RWPE1 (cell line): ENCODE results near the gene PALLD.

ENCODE experiments used
- CTCF ChIA-PET: fragments of 350-600 bp; sonication (Branson Sonifier 250); formaldehyde crosslinking; extraction: SDS; loops from one replicate; lab custom pipeline; 2021; lab: Yijun Ruan, JAX
- POLR2A ChIA-PET: fragments of 400-600 bp; formaldehyde crosslinking; extraction: SDS; loops from one replicate; lab custom pipeline; 2020; ENCODE audit warnings: antibody characterized with exemption; ENCODE audit not compliant: low non-redundant PET; lab: Yijun Ruan, JAX
- DNase-seq: peaks from one replicate; pipeline ENCODE4 v3.0.0; 2012; ENCODE audit warnings: low spot score
- H3K27ac ChIP-seq: fragments of 450-650 bp; 2 replicates; pipeline ENCODE4 v1.5.1; 2017
- TF ChIP-seq, protein P1 (sequence below): fragments of 450-650 bp; conservative IDR thresholded peaks from 2 replicates; pipeline ENCODE4 v1.5.1; 2017; ENCODE audit warnings: low read depth, mild to moderate bottlenecking

Gene PALLD

DNA sequence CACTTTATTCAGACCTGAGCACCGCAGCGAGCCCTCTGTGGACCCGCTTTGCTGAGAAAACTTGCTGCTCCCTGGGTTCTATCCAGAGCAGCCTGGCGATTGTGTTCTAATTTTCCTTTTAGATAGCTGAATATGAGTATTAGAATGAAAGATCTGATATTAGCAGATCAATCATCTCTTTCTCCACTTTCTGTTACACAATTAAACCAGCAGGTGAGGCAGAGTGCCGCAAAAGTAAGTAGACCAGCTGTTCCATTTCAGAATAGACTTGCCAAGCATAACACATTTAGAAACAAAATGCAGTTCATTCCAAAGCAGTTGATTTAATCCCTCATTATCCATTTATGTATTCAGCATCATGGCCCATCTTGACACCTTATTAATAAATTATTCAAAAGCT is 58.6 kb downstream of the PALLD start:
- POLR2A ChIA-PET: no interaction called here
- TF ChIP-seq, protein P1, sequence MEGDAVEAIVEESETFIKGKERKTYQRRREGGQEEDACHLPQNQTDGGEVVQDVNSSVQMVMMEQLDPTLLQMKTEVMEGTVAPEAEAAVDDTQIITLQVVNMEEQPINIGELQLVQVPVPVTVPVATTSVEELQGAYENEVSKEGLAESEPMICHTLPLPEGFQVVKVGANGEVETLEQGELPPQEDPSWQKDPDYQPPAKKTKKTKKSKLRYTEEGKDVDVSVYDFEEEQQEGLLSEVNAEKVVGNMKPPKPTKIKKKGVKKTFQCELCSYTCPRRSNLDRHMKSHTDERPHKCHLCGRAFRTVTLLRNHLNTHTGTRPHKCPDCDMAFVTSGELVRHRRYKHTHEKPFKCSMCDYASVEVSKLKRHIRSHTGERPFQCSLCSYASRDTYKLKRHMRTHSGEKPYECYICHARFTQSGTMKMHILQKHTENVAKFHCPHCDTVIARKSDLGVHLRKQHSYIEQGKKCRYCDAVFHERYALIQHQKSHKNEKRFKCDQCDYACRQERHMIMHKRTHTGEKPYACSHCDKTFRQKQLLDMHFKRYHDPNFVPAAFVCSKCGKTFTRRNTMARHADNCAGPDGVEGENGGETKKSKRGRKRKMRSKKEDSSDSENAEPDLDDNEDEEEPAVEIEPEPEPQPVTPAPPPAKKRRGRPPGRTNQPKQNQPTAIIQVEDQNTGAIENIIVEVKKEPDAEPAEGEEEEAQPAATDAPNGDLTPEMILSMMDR: no peak

DNA sequence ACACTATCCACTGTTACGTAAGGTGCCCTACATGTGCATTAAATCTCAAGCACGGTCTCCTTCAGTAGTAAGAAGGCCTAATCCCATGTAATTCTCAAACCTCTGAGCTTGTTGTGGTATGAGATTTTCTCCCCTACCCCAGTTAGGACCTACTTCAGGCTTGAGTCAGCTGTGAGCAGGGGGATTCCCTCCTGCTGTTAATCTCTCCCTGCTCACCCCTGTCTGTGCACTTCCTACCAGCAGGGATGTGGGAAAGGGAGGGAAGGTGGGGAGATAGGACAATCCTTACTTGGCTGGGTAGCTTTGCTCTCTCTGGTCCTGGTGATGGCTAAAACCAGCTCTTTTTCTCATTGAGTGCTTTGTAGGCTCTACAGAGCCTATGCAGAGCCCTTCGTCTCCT is 60.8 kb downstream of the PALLD start:
- TF ChIP-seq, protein P1: no peak
- CTCF ChIA-PET: interaction anchor here (0.6 to 0.7 kb wide), 2 partner anchors 40 to 118 kb away, joined by 3 read pairs; no protein-coding TSS in a partner anchor
- POLR2A ChIA-PET: no interaction called here
- H3K27ac ChIP-seq: no peak overlapping the region
- no peak for DNase-seq

More for the DNA sequence above, 58.6 kb downstream of the PALLD start:
- H3K27ac ChIP-seq: no peak overlapping the region
- CTCF ChIA-PET: interaction anchor here (0.6 kb wide), 1 partner anchor 9 kb away, joined by 3 read pairs; no protein-coding TSS in a partner anchor
- DNase-seq: no peak

DNA sequence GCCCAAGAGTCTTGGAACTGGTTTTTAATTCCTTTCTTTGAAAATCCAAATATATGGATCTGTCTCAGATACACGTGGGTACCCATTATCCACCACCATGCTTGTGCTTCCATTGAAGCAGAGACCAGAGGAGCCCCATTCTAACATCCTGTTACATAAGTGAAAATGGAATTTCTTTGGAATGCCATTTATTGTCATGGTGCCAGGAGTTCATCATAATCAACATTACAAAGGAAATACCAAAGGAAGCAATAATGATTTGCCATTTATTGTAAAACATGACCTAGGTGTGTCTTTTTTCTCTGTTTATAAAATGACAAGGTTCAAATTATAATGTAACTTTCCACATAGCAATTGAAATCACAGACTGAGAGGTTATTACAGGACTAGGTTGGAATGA is 61.7 kb downstream of the PALLD start:
- ChIA-PET POLR2A (no interaction called here), CTCF (interaction anchor here (0.7 kb wide), 1 partner anchor 41 kb away, joined by 3 read pairs; no protein-coding TSS in a partner anchor)
- TF ChIP-seq, protein P1: no peak
- no peak overlapping the region for H3K27ac ChIP-seq
- DNase-seq: peak; percentile 37

GRCh38 chr4:168560184-168561180 is 63.6 kb downstream of the PALLD start:
- ChIA-PET CTCF (no interaction called here), POLR2A (no interaction called here)
- no peak overlapping the region for H3K27ac ChIP-seq
- DNase-seq: no peak
- TF ChIP-seq, protein P1: no peak

DNA sequence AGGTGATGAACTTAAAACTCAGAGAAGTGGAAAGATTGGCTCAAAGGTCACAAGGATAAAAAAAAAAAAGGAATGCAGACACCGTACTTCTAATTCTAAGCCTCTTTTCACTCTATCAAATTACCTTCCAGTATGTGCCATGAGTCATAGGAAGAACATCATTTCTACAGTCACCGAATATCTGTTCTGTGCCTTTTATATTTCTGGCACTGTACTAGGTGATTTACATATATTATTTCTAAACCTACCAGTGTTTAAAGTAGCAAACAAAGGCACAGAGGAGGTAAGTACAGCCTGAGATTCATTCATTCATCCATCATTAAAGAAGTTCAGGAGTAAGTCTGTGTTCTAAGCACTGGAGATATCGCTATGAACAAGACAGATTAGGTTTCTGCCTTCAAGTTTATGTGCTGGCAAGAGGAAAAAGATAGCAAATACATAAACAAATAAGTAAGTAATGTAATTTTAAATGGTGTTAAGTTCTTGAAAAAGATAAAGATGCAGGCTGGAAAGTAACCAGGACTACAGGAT is 65.3 kb downstream of the PALLD start:
- ChIA-PET POLR2A (no interaction called here), CTCF (no interaction called here)
- TF ChIP-seq, protein P1: no peak
- H3K27ac ChIP-seq: no peak overlapping the region
- peak; percentile 52 for DNase-seq

- CTCF ChIA-PET: no interaction called here
- POLR2A ChIA-PET: no interaction called here
- DNase-seq: no peak
- TF ChIP-seq, protein P1: no peak
- no peak overlapping the region for H3K27ac ChIP-seq
These were observed 67.2 kb downstream of the PALLD start for GRCh38 chr4:168564023-168564422.
